A549 (cell line): ENCODE measurements around the gene GPR78. TPM values are rescaled to one million over a fixed set of nuclear protein-coding genes. Genes with fewer than 3 reads are reported as not detected.

Source experiments
- ATAC-seq, 2 experiments: fragments of 200-7000 bp in 1 of 2; fragments of >200 bp in 1 of 2; cut with Nextera tagmentation in 1 of 2; cut with Tn5 transposase in 1 of 2; 3 replicates each; pipeline versions ENCODE4 v1.8.0 to v1.9.1; 2018 to 2020; ENCODE audit warnings: mild to moderate bottlenecking in 1 of 2, moderate library complexity in 1 of 2
- CTCF ChIA-PET: fragments of 300-600 bp; sonication (Branson Sonifier 250); formaldehyde crosslinking; extraction: SDS; loops from one replicate; lab custom pipeline; 2021; ENCODE audit warnings: antibody characterized with exemption, inconsistent platforms; lab: Yijun Ruan, JAX
- POLR2A ChIA-PET: fragments of 350-600 bp; formaldehyde crosslinking; extraction: SDS; loops from one replicate; lab custom pipeline; 2021; ENCODE audit warnings: antibody characterized with exemption, inconsistent platforms; lab: Yijun Ruan, JAX
- DNase-seq, 2 experiments: peaks; one replicate each; pipeline versions ENCODE4 v3.0.0 to v3.0.0-alpha.2; 2011 to 2016; ENCODE audit warnings: low read depth in 1 of 2, low spot score in 1 of 2
- FAIRE-seq: peaks from 2 replicates; lab custom pipeline; 2011; peaks lifted over from hg19 to GRCh38; lab: Jason Lieb, UNC
- H3K27ac ChIP-seq, 2 experiments: fragments of >200 bp; sonication (Bioruptor Twin); formaldehyde crosslinking; 3 replicates each; pipeline ENCODE4 v1.5.1; 2016 to 2017
- H3K4me1 ChIP-seq: fragments of >200 bp; sonication (Bioruptor Twin); formaldehyde crosslinking; 3 replicates; pipeline ENCODE4 v1.6.1; 2016
- H3K4me2 ChIP-seq: fragments of >200 bp; sonication (Bioruptor Twin); formaldehyde crosslinking; 3 replicates; pipeline ENCODE4 v1.6.1; 2016
- H3K4me3 ChIP-seq: fragments of >200 bp; sonication (Bioruptor Twin); formaldehyde crosslinking; 3 replicates; pipeline ENCODE4 v1.5.1; 2016
- H3K9me3 ChIP-seq: fragments of >200 bp; sonication (Bioruptor Twin); formaldehyde crosslinking; 3 replicates; pipeline ENCODE4 v1.6.1; 2016
- CEBPB ChIP-seq, 2 experiments: fragments of >200 bp in 1 of 2; sonication (Bioruptor Twin) in 1 of 2; formaldehyde crosslinking in 1 of 2; IDR thresholded peaks; 2 replicates each; pipeline ENCODE4 v1.6.1; 2012 to 2016
- EHF ChIP-seq: fragments of 250-450 bp; sonication (Bioruptor Pico); IDR thresholded peaks from 2 replicates; pipeline ENCODE4 v1.5.0; 2020; ENCODE audit warnings: mild to moderate bottlenecking
- FOSB ChIP-seq: fragments of 250-450 bp; sonication (Bioruptor Pico); IDR thresholded peaks from 2 replicates; pipeline ENCODE4 v1.5.0; 2020; ENCODE audit warnings: mild to moderate bottlenecking, moderate library complexity
- HEYL ChIP-seq: fragments of 250-450 bp; sonication (Bioruptor Pico); IDR thresholded peaks from 2 replicates; pipeline ENCODE4 v1.8.0; 2021; ENCODE audit warnings: mild to moderate bottlenecking, moderate library complexity
- HOXA7 ChIP-seq: fragments of 250-450 bp; sonication (Bioruptor Pico); IDR thresholded peaks from 2 replicates; pipeline ENCODE4 v1.5.0; 2020; ENCODE audit warnings: mild to moderate bottlenecking, moderate library complexity
- HOXB13 ChIP-seq: fragments of 250-450 bp; sonication (Bioruptor Pico); IDR thresholded peaks from 2 replicates; pipeline ENCODE4 v1.5.0; 2020; ENCODE audit warnings: low read depth, mild to moderate bottlenecking, moderate library complexity
- HOXB5 ChIP-seq: fragments of 250-450 bp; sonication (Bioruptor Pico); IDR thresholded peaks from 2 replicates; pipeline ENCODE4 v1.5.0; 2020; ENCODE audit warnings: mild to moderate bottlenecking, moderate library complexity
- JUNB ChIP-seq: fragments of >200 bp; sonication (Bioruptor Twin); formaldehyde crosslinking; IDR thresholded peaks from 2 replicates; pipeline ENCODE4 v1.6.1; 2016
- KDM1A ChIP-seq: fragments of 200-600 bp; sonication (generic); IDR thresholded peaks from 2 replicates; pipeline ENCODE4 v1.6.1; 2016; ENCODE audit warnings: low read depth, mild to moderate bottlenecking
- KDM5A ChIP-seq: fragments of 200-600 bp; sonication (generic); IDR thresholded peaks from 2 replicates; pipeline ENCODE4 v1.6.1; 2016; ENCODE audit warnings: antibody characterized with exemption, mild to moderate bottlenecking
- NR3C1 ChIP-seq: fragments of >200 bp; sonication (Bioruptor Twin); formaldehyde crosslinking; IDR thresholded peaks from 3 replicates; pipeline ENCODE4 v1.6.1; 2017
- RNF2 ChIP-seq: fragments of 200-600 bp; sonication (generic); IDR thresholded peaks from 2 replicates; pipeline ENCODE4 v1.6.1; 2016; ENCODE audit warnings: low read depth, mild to moderate bottlenecking, antibody characterized with exemption, moderate library complexity, borderline replicate concordance
- TFCP2L1 ChIP-seq: fragments of 250-450 bp; sonication (Bioruptor Pico); IDR thresholded peaks from 2 replicates; pipeline ENCODE4 v1.5.0; 2021; ENCODE audit warnings: mild to moderate bottlenecking
- ZNF302 ChIP-seq: fragments of 250-450 bp; sonication (Bioruptor Pico); IDR thresholded peaks from 2 replicates; pipeline ENCODE4 v1.9.0; 2021; ENCODE audit warnings: inconsistent platforms, mild to moderate bottlenecking, moderate library complexity
- WGBS: methylation state at CpG from one replicate; pipeline ENCODE4 v1.1.6; 2017; ENCODE audit errors: missing lambda C conversion rate; 5-methylcytosine and 5-hydroxymethylcytosine counted together
- polyA plus RNA-seq, 4 experiments: library from polyadenylated mRNA; depleted of rRNA in 3 of 4; stranded (reverse); fragments of >200 nt; fragmentation: RNase III in 1 of 4; extraction: RNeasy Plus Mini Kit Qiagen cat#74134 plus additional on column Dnase treatment in 1 of 4; gene quantifications; 2 replicates in 3 of 4; 3 replicates in 1 of 4; pipeline ENCODE4 v1.2.3, GENCODE V29; 2011 to 2017
- TF ChIP-seq, protein P1 (sequence below): fragments of 450-650 bp; IDR thresholded peaks from 2 replicates; pipeline ENCODE4 v1.6.1; 2014; ENCODE audit warnings: antibody characterized with exemption
- TF ChIP-seq, protein P2 (sequence below): fragments of 150-350 bp; IDR thresholded peaks from 2 replicates; pipeline ENCODE4 v1.6.1; 2014; ENCODE audit warnings: low read depth, mild to moderate bottlenecking, low read length
- TF ChIP-seq, protein P3 (sequence below): fragments of 200-600 bp; sonication (generic); IDR thresholded peaks from 2 replicates; pipeline ENCODE4 v1.6.1; 2016; ENCODE audit warnings: antibody characterized with exemption, mild to moderate bottlenecking, moderate library complexity
- TF ChIP-seq, protein P4 (sequence below): IDR thresholded peaks from 2 replicates; pipeline ENCODE4 v1.6.1; 2012; ENCODE audit warnings: low read depth, borderline replicate concordance

The GPR78 gene
- polyA plus RNA-seq, 2 of the 4 experiments (the other 2 are of a cell fraction): 0.09 TPM; not detected in 1

DNA sequence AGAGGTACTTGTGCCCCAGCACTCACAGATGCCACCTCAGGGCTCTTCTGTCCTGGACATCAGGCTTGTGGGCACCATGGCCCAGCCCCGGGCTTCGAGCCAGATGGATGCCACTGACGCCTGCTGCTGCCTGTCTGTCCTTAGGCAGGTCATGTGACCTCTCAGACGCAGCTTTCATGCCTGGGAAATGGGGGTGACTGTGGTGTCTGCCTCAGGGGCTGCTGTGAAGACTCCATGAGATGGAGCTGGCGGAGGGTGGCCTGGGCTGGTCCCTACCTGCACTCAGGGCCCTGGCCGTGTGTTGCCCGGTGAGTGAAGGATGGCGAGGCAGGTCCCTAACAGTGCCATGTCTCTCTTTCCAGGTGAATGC lies 18.9 kb downstream of the GPR78 start (continued):
- TF ChIP-seq, protein P1, sequence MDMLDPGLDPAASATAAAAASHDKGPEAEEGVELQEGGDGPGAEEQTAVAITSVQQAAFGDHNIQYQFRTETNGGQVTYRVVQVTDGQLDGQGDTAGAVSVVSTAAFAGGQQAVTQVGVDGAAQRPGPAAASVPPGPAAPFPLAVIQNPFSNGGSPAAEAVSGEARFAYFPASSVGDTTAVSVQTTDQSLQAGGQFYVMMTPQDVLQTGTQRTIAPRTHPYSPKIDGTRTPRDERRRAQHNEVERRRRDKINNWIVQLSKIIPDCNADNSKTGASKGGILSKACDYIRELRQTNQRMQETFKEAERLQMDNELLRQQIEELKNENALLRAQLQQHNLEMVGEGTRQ: no peak
- no peak for TF ChIP-seq HOXB5 (CRISPR knock-in tag)

DNA sequence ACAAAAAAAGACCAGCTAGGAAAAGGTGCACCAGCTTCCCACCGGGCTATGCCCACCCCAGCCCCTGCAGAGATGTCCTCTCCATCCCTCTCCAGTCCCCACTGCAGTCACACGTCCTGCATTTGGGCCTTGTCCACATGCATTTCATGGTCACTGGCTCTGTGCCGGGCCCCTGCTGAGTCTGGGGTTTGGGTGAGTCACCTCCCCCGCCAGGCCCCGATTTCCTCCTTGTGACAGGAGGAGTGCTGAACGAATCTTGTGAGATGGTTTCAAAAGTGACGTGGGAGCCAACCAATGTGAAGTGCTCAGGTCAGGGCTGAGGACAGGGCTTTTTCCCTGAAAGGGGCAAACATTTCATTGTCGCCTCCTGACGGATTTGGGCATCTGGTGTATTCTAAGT lies 19.5 kb downstream of the GPR78 start:
- TF ChIP-seq KDM1A (no peak), HOXA7 (CRISPR knock-in tag) (no peak), HOXB13 (CRISPR knock-in tag) (no peak), ZNF302 (CRISPR knock-in tag) (no peak), HEYL (CRISPR knock-in tag) (no peak), EHF (CRISPR knock-in tag) (no peak), NR3C1 (no peak), KDM5A (no peak)
- TF ChIP-seq, all 56 proteins: peak for 0
- no peak for ATAC-seq
- peak in 1 of 2 experiments; percentile 17 for DNase-seq
- no peaks in the 10 kb centered on the region for H3K4me1 ChIP-seq
- ChIA-PET CTCF (interaction anchor here (1.0 to 3.7 kb wide), 3 partner anchors 8 to 130 kb away, joined by 4 to 27 read pairs (median 8); no protein-coding TSS in a partner anchor), POLR2A (no interaction called here)
- H3K4me3 ChIP-seq: no peak overlapping the region
- no peak overlapping the region for H3K4me2 ChIP-seq
- WGBS: 35% methylated on average over 8 of the region's 9 CpGs
- FAIRE-seq: no peak
- no peaks in the 10 kb centered on the region for H3K9me3 ChIP-seq
- H3K27ac ChIP-seq: no peak overlapping the region

DNA sequence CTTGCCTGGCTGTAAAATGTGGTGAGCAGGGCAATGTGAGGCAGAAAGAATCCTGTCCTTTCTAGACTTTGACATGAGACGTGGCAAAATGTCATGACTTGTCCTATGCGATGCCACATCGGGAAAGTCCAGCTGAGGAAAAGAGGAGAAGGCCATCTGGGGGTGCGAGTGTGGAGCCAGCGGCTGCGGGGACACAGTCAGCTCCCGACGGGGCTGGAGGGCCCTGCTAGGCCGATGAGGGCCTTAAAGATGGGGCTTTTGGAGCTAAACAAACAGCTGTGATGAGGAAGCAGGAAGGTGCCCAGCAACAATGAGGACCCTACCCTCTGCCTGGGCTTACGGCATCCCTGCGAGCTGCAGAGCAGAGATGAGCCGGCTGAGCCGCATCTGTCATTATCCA lies 20.1 kb downstream of the GPR78 start:
- 90% methylated on average over 11 of the region's 13 CpGs for WGBS
- Histone ChIP-seq H3K27ac (no peak overlapping the region), H3K4me1 (no peaks in the 10 kb centered on the region), H3K9me3 (no peaks in the 10 kb centered on the region), H3K4me3 (no peak overlapping the region), H3K4me2 (no peak overlapping the region)
- CTCF ChIA-PET: interaction anchor here (1.1 to 1.7 kb wide), 4 partner anchors 14 to 318 kb away, joined by 3 to 6 read pairs (median 4); no protein-coding TSS in a partner anchor
- ATAC-seq (no peak), DNase-seq (no peak), FAIRE-seq (no peak)
- POLR2A ChIA-PET: no interaction called here
- TF ChIP-seq JUNB (no peak), FOSB (CRISPR knock-in tag) (no peak), RNF2 (no peak), CEBPB (IDR thresholded peaks at IDR 0.05) (no peak), TFCP2L1 (no peak), HOXB5 (CRISPR knock-in tag) (no peak)
- TF ChIP-seq, protein P2, sequence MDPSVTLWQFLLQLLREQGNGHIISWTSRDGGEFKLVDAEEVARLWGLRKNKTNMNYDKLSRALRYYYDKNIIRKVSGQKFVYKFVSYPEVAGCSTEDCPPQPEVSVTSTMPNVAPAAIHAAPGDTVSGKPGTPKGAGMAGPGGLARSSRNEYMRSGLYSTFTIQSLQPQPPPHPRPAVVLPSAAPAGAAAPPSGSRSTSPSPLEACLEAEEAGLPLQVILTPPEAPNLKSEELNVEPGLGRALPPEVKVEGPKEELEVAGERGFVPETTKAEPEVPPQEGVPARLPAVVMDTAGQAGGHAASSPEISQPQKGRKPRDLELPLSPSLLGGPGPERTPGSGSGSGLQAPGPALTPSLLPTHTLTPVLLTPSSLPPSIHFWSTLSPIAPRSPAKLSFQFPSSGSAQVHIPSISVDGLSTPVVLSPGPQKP: no peak
- TF ChIP-seq, protein P3, sequence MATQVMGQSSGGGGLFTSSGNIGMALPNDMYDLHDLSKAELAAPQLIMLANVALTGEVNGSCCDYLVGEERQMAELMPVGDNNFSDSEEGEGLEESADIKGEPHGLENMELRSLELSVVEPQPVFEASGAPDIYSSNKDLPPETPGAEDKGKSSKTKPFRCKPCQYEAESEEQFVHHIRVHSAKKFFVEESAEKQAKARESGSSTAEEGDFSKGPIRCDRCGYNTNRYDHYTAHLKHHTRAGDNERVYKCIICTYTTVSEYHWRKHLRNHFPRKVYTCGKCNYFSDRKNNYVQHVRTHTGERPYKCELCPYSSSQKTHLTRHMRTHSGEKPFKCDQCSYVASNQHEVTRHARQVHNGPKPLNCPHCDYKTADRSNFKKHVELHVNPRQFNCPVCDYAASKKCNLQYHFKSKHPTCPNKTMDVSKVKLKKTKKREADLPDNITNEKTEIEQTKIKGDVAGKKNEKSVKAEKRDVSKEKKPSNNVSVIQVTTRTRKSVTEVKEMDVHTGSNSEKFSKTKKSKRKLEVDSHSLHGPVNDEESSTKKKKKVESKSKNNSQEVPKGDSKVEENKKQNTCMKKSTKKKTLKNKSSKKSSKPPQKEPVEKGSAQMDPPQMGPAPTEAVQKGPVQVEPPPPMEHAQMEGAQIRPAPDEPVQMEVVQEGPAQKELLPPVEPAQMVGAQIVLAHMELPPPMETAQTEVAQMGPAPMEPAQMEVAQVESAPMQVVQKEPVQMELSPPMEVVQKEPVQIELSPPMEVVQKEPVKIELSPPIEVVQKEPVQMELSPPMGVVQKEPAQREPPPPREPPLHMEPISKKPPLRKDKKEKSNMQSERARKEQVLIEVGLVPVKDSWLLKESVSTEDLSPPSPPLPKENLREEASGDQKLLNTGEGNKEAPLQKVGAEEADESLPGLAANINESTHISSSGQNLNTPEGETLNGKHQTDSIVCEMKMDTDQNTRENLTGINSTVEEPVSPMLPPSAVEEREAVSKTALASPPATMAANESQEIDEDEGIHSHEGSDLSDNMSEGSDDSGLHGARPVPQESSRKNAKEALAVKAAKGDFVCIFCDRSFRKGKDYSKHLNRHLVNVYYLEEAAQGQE: no peak
- TF ChIP-seq, protein P4, sequence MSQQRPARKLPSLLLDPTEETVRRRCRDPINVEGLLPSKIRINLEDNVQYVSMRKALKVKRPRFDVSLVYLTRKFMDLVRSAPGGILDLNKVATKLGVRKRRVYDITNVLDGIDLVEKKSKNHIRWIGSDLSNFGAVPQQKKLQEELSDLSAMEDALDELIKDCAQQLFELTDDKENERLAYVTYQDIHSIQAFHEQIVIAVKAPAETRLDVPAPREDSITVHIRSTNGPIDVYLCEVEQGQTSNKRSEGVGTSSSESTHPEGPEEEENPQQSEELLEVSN: no peak
